Measurements from ENCODE around the gene NUP85. TPM values are rescaled to one million over a fixed set of nuclear protein-coding genes. Genes with fewer than 3 reads are reported as not detected.
A peak's percentile ranks its signal among the peaks of the same experiment; 100 is the strongest.

Gene NUP85
- total and polyA plus RNA-seq, 4 donors = 15.2 to 36.3 (median 29.5) TPM

- peaks cover 0 to 16% (median 6%) of the 10 kb centered on the region in 4 donors for H3K4me1 ChIP-seq (ENCODE audit: control insufficient read depth in 4 of 4, insufficient read depth in 4 of 4, low read length in 3 of 4)
- TF ChIP-seq ATF3 (IDR thresholded peaks at IDR 0.05) (no peak), ZBTB33 (IDR thresholded peaks at IDR 0.05) (no peak), HNF4G (IDR thresholded peaks at IDR 0.05) (no peak), MAX (IDR thresholded peaks at IDR 0.05) (no peak), YY1 (IDR thresholded peaks at IDR 0.05) (no peak), HNF4A (conservative IDR thresholded peaks at IDR 0.05) (no peak), GABPA (IDR thresholded peaks at IDR 0.05 in 1 of 2, conservative IDR thresholded peaks at IDR 0.05 in 1 of 2) (no peak), TAF1 (conservative IDR thresholded peaks at IDR 0.05) (no peak), RAD21 (IDR thresholded peaks at IDR 0.05) (no peak), FOXA2 (IDR thresholded peaks at IDR 0.05) (no peak), JUND (IDR thresholded peaks at IDR 0.05) (no peak)
- TF ChIP-seq, protein P1, sequence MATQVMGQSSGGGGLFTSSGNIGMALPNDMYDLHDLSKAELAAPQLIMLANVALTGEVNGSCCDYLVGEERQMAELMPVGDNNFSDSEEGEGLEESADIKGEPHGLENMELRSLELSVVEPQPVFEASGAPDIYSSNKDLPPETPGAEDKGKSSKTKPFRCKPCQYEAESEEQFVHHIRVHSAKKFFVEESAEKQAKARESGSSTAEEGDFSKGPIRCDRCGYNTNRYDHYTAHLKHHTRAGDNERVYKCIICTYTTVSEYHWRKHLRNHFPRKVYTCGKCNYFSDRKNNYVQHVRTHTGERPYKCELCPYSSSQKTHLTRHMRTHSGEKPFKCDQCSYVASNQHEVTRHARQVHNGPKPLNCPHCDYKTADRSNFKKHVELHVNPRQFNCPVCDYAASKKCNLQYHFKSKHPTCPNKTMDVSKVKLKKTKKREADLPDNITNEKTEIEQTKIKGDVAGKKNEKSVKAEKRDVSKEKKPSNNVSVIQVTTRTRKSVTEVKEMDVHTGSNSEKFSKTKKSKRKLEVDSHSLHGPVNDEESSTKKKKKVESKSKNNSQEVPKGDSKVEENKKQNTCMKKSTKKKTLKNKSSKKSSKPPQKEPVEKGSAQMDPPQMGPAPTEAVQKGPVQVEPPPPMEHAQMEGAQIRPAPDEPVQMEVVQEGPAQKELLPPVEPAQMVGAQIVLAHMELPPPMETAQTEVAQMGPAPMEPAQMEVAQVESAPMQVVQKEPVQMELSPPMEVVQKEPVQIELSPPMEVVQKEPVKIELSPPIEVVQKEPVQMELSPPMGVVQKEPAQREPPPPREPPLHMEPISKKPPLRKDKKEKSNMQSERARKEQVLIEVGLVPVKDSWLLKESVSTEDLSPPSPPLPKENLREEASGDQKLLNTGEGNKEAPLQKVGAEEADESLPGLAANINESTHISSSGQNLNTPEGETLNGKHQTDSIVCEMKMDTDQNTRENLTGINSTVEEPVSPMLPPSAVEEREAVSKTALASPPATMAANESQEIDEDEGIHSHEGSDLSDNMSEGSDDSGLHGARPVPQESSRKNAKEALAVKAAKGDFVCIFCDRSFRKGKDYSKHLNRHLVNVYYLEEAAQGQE (IDR thresholded peaks at IDR 0.05) = no peak
- WGBS = 94% methylated on average over 6 of the region's 6 CpGs
- H3K27ac ChIP-seq (ENCODE audit: low read depth in 1 of 2, low read length in 2 of 2) = no peak overlapping the region
- no peaks in the 10 kb centered on the region for H3K27me3 ChIP-seq (ENCODE audit: control insufficient read depth in 4 of 4, insufficient read depth in 4 of 4, low read length in 3 of 4)
- DNase-seq (ENCODE audit: low spot score) = no peak
- no peak overlapping the region for H3K4me3 ChIP-seq (ENCODE audit: low read depth in 1 of 3, low read length in 3 of 3)
- H3K9me3 ChIP-seq (ENCODE audit: control insufficient read depth in 4 of 4, low read length in 3 of 4) = no peaks in the 10 kb centered on the region
- no peak overlapping the region for H3K9ac ChIP-seq (ENCODE audit: low read depth in 1 of 2, low read length in 2 of 2)
- H3K36me3 ChIP-seq (ENCODE audit: control insufficient read depth in 4 of 4, insufficient read depth in 3 of 4, low read depth in 1 of 4, low read length in 3 of 4) = peaks cover 7 to 27% (median 23%) of the 10 kb centered on the region in 4 donors
These were observed 27.0 kb upstream of the NUP85 start for GRCh38 chr17:75178453-75178852.

DNA sequence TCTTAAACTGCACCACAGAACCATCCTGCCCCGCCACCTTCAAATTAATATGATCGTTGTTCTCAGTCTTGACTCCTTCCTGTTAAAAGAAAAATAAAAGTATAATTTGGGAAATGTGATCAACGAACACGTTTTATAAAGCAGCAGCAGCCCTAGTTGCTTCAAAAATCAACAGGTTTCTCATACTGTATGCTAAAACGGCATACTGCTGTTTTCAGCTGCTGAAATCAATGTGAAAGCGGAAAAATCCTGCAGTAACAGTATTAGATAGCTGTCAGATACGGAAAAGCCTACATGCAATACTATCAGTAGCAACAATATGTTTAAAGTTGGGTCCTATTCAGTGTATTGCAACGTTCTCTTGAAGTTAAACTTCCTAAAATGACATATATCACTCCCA, 24.4 kb upstream of the NUP85 start:
- no peaks in the 10 kb centered on the region for H3K27me3 ChIP-seq (ENCODE audit: control insufficient read depth in 4 of 4, insufficient read depth in 4 of 4, low read length in 3 of 4)
- WGBS = 11% methylated on average over 8 of the region's 8 CpGs
- peaks cover 0 to 16% (median 6%) of the 10 kb centered on the region in 4 donors for H3K4me1 ChIP-seq (ENCODE audit: control insufficient read depth in 4 of 4, insufficient read depth in 4 of 4, low read length in 3 of 4)
- no peaks in the 10 kb centered on the region for H3K9me3 ChIP-seq (ENCODE audit: control insufficient read depth in 4 of 4, low read length in 3 of 4)
- peak overlapping the region; percentile 78 to 85 for H3K9ac ChIP-seq (ENCODE audit: low read depth in 1 of 2, low read length in 2 of 2)
- no peak for DNase-seq (ENCODE audit: low spot score)
- H3K27ac ChIP-seq (ENCODE audit: low read depth in 1 of 2, low read length in 2 of 2) = peak overlapping the region; percentile 91 to 93
- H3K36me3 ChIP-seq (ENCODE audit: control insufficient read depth in 4 of 4, insufficient read depth in 3 of 4, low read depth in 1 of 4, low read length in 3 of 4) = peaks cover 6 to 12% (median 9%) of the 10 kb centered on the region in 4 donors
- H3K4me3 ChIP-seq (ENCODE audit: low read depth in 1 of 3, low read length in 3 of 3) = peak overlapping the region; percentile 88 to 98 (median 89)
- TF ChIP-seq HNF4G (IDR thresholded peaks at IDR 0.05) = no peak
- no peak for TF ChIP-seq HNF4A (conservative IDR thresholded peaks at IDR 0.05)
- no peak for TF ChIP-seq FOXA2 (IDR thresholded peaks at IDR 0.05)
- TF ChIP-seq FOXA1 (IDR thresholded peaks at IDR 0.05) = no peak
- no peak for TF ChIP-seq NR2F2 (IDR thresholded peaks at IDR 0.05)
- TF ChIP-seq, protein P1 (IDR thresholded peaks at IDR 0.05) = no peak
- TF ChIP-seq GABPA (IDR thresholded peaks at IDR 0.05 in 1 of 2, conservative IDR thresholded peaks at IDR 0.05 in 1 of 2) = no peak
- no peak for TF ChIP-seq MAX (IDR thresholded peaks at IDR 0.05)
- TF ChIP-seq YY1 (IDR thresholded peaks at IDR 0.05) = no peak
- no peak for TF ChIP-seq RXRA (IDR thresholded peaks at IDR 0.05)
- TF ChIP-seq CTCF (IDR thresholded peaks at IDR 0.05; ENCODE audit: low read depth, low read length, missing input control) = no peak
- no peak for TF ChIP-seq SP1 (IDR thresholded peaks at IDR 0.05)
- TF ChIP-seq ATF3 (IDR thresholded peaks at IDR 0.05) = no peak
- TF ChIP-seq JUND (IDR thresholded peaks at IDR 0.05) = no peak
- no peak for TF ChIP-seq EGR1 (IDR thresholded peaks at IDR 0.05; ENCODE audit: low read depth in 2 of 2)
- TF ChIP-seq RAD21 (IDR thresholded peaks at IDR 0.05) = no peak

Data from liver (tissue), 9 donors.